GM19395 (cell line): ENCODE measurements around the gene MAGI3.

Experiments
- ATAC-seq: cut with Tn5 transposase; IDR thresholded peaks from one replicate; pipeline ENCODE4 v1.9.1; 2021; ENCODE audit warnings: mild to moderate bottlenecking, moderate library complexity; ENCODE audit not compliant: unreplicated experiment

The MAGI3 gene

DNA sequence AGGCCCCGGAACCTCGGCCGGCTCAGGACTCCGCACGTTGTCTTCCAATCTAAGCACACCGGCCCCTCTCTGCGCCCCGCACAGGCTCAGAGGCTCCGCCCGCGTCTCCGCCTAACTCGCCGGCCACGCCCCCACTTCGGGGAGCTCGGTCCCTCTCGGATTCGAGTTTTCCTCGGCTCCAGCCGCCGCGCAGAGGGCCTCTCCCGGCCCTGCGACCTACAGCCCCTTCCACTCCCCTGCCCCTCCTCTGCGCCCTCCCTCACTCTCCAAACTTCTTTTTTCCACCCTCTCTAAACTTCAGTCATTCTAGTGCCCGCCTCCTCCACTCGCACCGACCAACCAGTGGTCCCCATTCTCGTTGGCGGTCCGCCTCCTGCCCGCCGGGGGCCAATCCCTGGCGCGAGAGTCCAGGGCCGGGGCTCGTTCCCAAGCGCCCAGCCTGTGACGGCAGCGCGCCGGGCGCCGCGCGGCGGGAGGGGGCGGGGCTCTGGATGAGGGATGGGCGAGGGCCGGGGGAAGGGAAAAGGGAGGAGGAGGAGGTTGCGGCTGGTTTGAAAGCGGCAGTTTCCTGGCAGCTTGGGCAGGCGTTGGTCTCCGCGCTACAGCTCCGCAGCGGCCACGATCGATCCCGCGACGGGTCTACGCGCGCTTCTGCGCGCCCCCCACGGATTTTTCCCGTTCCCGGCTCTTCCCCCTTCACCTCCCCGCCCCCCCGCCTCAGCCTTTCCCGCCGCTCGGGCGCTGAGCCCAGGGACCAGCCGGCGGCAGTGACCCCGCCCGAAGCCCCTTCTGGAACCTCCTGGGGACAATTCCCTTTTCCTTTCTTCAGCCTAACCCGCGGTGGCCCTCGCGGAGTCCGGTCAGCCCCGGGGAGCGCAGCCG lies at the start of gene MAGI3:
Gene MAGI3, plus strand, starts transcription at position 563 of the 882 bp plus-strand sequence. CDS start 519 bp downstream, outside the sequence.
- peak; percentile 99 for ATAC-seq

DNA sequence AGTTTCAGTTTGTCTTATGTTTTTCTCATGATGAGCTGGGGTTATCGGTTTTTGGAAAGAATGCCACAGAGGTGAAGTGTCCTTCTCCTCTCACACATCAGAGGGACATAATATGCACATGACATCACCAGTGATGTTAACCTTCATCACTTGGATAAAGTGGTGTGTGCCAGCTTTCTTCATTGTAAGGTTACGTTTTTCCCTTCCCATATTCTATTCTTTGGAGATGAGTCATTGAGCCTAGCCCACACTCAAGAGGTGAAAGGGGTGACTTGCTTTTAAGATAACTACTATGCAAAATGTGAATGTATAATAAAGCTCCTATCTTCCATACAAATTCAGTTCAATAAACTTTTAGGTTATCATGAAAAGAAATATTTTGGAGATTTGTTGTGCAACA lies 36.7 kb upstream of the MAGI3 start:
- no peak for ATAC-seq

DNA sequence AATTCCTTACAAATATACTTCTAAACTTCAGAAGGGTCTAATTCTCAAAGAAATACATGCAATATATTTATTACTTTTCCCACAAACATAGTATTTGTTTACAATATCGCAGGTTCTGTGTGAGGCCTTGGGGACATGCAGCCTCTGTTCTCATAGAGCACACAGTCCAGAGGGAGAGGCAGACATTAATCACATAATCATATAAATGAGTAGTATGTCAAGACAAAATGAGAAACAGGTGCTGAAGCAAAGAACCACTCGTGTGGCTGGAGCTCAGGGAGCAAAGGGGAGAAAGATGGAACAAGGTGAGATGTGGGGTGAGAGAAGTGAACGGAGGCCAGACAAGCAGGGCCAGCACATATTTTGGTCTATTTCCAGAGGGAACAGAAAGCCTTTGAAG lies 26.4 kb upstream of the MAGI3 start:
- ATAC-seq = no peak

DNA sequence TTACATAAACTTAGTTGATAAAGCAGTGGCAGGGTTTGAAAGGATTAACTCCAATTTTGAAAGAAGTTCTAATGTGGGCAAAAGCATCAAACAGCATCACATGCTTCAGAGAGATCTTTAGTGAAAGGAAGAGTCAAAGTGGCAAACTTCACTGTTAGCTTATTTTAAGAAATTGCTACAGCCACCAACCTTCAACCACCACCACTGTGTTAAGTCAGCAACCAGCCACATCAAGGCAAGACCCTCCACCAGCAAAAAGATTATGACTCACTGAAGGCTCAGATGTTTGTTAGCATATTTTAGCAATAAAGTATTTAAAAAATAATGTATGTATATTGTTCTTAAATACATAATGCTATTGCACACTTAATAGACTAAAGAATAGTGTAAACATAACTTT lies 21.3 kb upstream of the MAGI3 start:
- no peak for ATAC-seq

DNA sequence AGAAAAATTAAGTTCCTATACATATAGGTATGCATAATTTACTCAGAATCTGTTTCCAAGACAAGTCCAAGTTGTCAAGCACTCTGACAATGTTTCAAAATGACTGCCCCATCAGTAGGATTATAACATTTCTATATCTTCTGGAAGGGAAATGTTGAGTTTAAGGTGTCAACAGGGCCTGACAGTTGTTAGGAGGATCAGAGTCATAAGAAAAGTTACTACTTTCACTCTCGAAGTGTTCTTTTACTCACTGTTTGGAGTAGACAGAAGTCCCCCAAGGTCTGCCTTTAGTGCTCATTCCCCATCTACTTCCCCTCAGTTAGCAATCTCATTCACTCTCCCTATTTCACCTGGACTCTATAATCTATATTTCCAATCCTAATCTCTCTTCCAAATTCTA lies 20.6 kb upstream of the MAGI3 start:
- no peak for ATAC-seq

DNA sequence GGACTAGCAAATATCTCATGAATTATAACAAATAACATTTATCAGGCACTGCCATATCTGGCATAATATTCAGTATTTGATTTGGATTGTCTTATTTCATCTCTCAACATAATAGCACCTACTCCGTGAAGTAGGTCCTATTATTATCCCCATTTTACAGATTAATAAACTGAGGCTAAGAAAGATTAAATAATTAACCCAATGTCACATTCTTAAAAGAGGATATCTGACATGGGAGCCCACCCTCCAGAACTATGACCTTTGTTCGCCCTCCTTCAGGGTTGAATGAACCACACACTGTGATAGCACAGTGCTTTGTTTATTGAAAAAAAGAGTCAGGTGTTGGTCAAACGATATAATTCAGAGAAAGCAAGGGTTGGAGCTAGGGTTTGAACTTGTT lies 19.4 kb upstream of the MAGI3 start:
- no peak for ATAC-seq

DNA sequence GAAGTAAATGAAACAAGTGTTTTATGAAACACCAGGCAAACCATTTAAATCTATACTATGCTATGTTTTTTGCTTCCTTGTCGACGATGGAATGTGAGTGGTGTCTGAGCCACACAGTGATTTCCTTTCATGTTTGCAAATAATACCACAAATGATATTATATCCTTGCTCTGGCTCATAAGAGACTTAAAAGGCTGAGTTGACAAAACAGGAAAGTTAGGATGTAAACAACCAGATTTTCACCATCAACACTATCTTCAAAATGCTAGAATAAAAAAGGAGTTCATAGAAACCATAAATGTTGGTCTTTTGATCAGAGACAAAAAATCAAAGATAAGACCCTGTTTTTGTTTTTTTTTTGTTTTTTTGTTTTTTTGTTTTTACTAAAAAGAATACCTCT lies 17.8 kb upstream of the MAGI3 start:
- no peak for ATAC-seq

DNA sequence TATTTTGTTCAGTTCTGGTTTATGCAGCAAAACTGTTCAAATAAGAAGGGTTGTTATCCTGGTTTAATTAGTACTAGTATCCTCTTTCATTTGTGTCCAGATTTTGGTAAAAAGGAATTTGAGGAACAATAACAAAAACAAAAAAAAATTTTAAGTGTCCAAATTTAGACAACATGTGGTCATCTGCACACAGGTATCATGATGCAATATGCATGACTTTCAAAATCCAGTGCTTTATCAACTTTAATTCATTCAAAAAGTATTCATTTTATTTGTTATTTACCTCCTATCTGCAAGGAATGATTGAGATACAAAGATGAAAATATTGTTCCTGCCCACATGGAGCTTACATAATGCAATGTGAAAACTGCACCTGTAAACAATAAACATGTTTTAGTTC lies 16.7 kb upstream of the MAGI3 start:
- no peak for ATAC-seq

DNA sequence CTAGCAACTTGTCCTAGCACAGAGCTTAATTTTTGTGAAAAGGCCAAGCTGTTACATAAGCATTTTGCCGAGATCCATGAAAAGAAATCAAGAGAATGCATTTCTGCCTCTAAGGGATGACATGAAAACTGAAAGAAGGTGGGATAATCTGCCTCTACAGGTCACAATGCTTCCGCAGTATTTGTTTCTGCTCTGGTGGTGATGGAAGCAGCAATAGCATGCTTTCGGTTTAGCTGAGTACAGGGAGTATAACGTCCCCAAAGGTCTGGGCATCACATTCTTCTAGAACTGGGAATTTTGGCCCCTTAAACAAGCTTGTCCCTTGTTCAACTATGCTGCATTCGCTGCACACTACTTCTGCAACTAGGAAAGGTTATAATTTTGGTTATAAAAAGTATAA lies 14.4 kb upstream of the MAGI3 start:
- no peak for ATAC-seq

DNA sequence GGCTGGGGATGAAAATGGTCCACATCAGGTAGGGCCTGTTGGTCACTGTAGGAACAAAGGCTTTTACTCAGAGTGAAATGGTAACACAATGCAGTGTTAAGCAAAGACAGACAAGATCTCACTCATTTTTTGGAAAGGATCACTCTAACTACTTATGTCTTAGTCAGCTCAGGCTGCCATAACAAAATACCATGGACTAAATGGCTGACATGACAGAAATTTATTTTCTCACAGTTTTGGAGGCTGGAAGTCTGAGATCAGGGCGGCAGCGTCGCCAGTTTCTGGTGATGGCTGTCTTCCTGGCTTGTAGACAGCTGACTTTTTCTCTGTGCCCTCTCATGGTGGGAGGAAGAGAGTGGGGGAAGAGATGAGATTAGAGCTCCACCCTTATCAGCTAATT lies 10.2 kb upstream of the MAGI3 start:
- no peak for ATAC-seq

DNA sequence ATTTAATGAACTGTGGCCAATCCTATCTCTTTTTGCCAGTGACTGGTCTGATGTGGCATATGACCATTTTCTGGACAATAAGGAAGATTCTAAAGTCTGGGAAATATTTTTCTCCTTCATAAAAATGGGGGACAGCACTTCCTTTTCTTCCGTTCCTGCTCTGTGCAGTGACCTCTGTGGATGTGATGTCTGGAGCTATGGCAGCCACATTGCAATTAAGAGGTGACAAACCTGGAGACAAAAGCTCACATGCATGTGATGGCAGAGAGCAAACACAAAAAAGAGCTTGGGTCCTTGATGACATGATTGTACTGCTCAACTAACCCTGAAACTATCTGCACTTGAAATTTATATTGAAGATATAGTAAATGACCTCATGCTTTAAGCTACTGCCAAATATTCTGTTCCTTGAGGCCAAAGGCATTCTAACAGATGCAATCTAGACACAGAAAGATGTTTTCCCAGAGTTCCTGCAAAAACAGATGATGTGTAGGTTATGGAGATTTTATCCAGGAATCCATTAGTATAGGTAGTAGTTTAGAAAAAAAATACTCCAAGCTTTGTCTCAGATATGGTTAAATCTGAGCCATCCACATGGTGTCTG lies 2.2 kb upstream of the MAGI3 start:
- ATAC-seq = no peak

DNA sequence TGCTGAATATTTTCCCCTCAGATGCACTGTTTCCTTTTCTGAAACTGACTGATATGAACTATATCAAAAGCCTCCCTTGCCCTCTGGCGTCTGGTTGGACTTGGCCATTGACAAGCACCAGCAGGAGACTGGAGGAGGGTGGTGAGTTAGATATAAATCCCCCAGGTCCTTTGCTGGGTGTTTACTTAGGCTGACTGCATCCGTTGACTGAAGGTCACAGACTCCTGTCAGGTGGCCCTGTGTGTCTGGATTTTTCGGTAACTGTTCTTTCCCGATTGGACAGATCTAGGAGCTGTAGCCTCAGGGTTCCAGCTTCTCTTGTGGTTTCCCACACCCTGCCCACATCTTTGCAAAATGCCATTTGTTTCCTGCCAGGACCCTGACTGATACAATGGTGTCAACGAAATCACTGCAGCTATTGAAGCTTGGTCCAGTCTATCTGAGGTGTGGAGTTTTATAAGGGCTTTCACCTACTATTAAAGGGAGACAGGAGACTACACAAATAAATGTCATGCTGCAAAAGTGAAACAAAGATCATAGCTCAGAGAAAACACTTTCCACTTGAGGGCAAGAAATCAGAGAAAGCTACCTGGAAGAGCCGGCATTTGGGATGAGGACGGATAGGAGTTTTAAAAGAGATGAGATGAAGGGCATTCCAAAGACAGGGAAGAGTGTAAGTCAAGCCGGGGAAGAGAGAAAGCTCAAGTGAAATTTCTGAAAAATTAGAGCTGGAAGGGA lies 1.5 kb upstream of the MAGI3 start:
- ATAC-seq = no peak

DNA sequence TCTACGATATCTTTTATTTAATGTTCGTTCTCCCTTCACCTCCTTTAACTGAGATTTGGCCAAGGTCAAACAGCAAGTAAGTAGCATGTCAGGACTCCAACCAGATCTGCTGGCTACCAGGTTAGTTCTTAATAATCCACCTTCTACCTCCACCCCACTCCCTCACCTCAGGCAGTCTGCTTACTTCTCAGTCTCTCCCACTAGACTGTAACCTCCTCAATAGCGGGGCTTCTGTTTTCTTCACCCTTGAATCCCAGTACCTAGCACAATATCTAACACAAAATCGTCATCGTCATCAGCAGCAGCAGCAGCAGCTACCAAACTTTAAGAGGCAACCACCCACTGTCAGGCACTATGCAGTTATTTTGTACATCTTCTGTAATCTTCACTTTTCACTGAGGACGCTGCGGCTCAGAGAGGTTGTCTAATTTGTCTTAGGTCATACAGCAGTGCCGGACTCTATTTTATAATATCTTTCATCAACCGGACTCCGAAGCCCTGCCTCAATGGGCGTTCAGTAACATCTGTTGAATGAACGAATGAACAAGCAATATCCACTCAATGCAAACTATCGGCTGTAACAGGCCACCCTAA lies 859 bp upstream of the MAGI3 start:
- ATAC-seq = no peak

DNA sequence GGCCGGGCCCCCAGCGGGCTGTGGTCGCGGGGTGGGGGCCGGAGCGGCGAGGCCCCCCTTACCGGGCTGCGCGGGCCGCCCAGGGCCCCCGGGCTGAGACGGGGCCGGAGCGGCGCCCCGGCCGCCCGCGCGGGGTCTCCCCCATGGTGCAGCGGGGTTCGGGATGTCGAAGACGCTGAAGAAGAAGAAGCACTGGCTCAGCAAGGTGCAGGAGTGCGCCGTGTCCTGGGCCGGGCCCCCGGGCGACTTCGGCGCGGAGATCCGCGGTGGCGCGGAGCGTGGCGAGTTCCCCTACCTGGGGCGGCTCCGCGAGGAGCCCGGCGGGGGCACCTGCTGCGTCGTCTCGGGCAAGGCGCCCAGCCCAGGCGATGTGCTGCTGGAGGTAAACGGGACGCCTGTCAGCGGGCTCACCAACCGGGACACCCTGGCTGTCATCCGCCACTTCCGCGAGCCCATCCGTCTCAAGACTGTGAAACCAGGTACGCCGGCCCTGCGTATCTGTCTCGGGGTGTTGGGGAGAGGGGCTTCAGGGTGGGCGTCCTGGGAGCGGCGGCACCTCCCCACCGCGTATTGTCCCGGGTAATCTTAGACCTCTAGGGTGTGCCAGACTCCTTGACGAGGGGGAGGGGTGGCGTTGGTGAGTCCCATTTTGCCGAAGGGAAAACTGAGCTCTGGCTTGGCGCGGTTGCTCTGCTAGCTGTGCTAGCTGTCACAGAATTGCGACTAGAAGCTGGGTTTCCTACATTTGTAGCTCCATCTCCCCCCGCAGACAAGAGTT lies 745 bp downstream of the MAGI3 start:
- peak; percentile 8 for ATAC-seq

DNA sequence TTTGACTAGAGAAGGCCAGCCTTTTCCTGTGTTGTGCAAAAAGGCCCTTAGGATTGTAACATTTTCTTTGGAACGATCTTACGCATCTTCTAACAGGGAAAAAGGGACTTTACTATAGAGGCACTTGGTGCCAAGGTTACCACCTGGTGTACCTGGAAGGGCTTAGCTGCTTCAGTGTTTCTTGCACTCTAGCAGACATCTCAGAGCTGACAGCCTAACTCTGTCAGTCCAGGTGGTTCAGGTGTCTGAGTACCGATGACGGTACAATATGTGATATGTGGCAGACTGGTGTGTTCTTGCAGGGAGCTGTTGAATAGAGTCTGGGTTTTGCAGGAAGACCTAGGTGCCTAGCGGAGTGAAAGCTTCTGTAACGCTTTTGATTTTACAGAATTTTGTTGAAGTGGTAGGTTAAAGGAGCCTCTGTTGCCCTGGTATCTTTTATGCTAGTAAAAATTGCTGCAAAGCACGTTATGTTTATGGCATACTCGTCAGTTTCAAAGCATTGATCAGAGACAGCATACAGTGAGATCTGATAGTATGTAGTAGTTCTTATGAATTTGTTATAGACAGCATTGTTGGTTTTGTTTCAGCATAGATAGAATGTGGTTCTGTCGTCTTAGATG lies 1.4 kb downstream of the MAGI3 start:
- no peak for ATAC-seq

DNA sequence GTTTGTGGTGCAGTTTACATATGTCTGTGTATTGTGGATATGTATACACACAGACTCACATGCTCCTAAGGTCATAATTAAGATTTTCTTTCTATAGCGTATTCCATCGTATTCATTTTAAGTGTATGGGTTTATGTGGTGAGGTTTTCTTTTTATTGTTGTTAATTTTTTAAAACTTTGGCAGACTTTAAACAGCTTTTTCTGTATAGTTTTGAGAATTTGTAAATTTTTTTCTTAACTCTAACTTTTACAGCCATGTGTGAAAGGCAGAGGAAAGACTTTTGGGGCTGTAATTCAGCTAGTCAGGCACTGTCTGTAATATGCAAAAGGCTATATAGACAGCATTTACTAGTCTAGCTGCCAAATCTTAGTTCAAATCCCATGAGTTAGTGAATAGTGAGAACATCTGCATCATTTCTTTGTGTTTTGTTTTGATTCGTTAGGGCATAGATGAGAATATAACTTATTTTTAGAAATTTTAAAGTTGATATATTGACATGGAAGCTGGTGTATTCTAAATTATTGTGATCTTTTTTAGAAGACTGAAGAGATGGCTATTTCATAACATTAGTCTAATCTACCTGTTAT lies 2.3 kb downstream of the MAGI3 start:
- no peak for ATAC-seq

DNA sequence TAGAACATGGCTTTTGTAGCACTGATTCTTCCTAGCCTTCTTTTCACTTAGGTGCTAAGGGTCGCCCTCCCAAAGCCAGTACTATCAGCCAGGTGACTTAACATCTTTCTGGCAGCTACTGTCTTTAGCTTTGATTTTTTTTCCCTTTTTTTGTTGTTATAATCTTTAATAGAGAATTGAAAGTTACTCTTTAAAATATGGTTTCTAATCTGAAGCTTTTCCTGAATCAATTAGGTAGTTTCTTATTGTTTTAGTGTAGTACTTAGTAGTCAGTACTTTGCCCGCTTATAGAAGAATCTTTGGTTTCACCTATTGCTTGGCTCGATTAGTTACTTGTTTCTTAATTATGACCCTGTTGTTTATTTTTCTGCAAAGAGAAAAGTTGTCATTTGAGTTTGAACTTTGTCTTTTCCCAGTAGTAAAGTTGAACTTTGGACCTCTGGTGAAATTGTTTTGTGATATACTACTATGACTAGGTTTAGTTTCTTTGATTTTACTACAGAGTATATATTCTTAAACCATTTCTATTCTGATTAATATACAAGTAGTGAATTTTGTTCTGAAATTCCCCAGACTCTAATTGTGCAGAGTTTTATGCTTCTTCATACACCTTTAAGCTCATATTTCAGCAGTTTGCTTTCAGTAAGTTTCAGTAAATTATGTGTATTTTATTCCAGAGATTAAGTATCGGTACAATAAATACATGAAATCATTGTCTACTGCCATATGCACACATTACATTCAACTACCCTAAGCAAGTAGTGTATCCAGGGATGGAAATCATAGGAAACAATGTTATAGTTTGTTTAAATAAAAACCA lies 3.9 kb downstream of the MAGI3 start:
- no peak for ATAC-seq

DNA sequence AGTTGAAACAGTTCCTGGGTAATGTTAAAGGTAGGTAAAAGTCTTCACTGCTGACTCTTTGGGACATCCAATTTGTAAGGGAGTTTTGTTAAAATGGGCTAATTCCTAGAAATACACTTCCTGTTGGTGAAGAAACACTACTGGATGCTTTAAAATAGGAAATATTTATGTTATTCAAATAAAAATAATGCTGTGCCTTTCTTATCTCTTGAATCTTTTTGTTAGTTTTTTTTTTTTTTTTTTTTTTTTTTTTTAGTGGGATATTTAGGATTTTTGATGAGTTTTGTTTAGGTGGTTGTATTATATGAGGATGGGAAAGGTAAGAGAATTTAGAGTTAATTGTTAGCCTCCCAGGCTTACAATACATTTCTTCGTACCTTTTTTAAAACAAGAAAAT lies 4.5 kb downstream of the MAGI3 start:
- no peak for ATAC-seq

DNA sequence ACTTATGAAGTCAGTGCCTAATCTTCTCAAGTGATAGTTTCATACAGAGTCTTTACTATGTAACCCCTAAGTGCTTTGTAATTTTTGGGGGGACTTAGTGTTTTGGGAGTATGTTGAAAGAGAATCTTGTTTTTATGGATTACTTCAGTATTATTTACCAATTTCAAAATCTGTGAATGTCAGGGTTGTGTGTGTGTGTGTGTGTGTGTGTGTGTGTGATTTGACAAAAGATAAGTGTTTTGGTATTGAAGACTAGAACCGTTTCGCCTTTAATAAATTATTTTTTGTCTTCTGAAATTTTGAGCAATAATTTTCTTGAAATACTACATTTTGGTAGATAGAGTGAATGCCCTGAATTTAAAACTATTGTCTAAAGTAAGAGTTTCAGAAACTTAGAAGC lies 5.8 kb downstream of the MAGI3 start:
- ATAC-seq = no peak
